Breast epithelium (tissue), 4 donors: ENCODE results near the gene SLC23A3. TPM values are rescaled to one million over a fixed set of nuclear protein-coding genes. Genes with fewer than 3 reads are reported as not detected.

Source experiments
- DNase-seq, 2 donors: peaks; one replicate each; pipeline ENCODE4 v3.0.0-alpha.2; 2019; ENCODE audit warnings: low spot score in 2 of 2
- H3K27ac ChIP-seq, 2 donors: fragments of 200-600 bp; sonication (generic) in 1 of 2; one replicate each; pipeline ENCODE4 v1.5.1; 2016 to 2019; ENCODE audit warnings: mild to moderate bottlenecking in 1 of 2
- H3K27me3 ChIP-seq, 2 donors: fragments of 200-600 bp; sonication (generic) in 1 of 2; one replicate each; pipeline versions ENCODE4 v1.5.1 to v1.6.0; 2017 to 2019; ENCODE audit warnings: control low read depth in 1 of 2, mild to moderate bottlenecking in 1 of 2
- H3K36me3 ChIP-seq: fragments of 200-600 bp; one replicate; pipeline ENCODE4 v1.5.1; 2019
- H3K4me1 ChIP-seq, 2 donors: fragments of 200-600 bp; sonication (generic); one replicate each; pipeline ENCODE4 v1.5.1; 2016 to 2019; ENCODE audit warnings: control low read depth in 1 of 2
- H3K4me3 ChIP-seq, 3 donors: fragments of 200-600 bp; sonication (generic); 1 replicate in 2 of 3; 2 replicates in 1 of 3; pipeline ENCODE4 v1.5.1; 2016 to 2019; ENCODE audit warnings: mild to moderate bottlenecking in 3 of 3, moderate library complexity in 2 of 3
- H3K9me3 ChIP-seq, 2 donors: fragments of 200-600 bp; sonication (generic) in 1 of 2; one replicate each; pipeline ENCODE4 v1.5.1; 2016 to 2019; ENCODE audit warnings: control low read depth in 1 of 2
- CTCF ChIP-seq, 3 donors: fragments of 450-650 bp; IDR thresholded peaks; one replicate each; pipeline ENCODE4 v1.5.1; 2016 to 2017; ENCODE audit warnings: antibody characterized with exemption in 3 of 3, mild to moderate bottlenecking in 3 of 3, moderate library complexity in 3 of 3
- POLR2A ChIP-seq: fragments of 450-650 bp; IDR thresholded peaks from one replicate; pipeline ENCODE4 v1.6.1; 2016; ENCODE audit warnings: antibody characterized with exemption, mild to moderate bottlenecking, moderate library complexity
- POLR2AphosphoS5 ChIP-seq, 3 donors: sonication (generic); formaldehyde crosslinking; IDR thresholded peaks; one replicate each; pipeline ENCODE4 v1.6.1; 2017; ENCODE audit warnings: antibody characterized with exemption in 3 of 3
- intact Hi-C: fragments of 100-400 bp; cut with DNase I; formaldehyde crosslinking; loops from one replicate; pipeline ENCODE4 v1.15.1; 2023; ENCODE audit warnings: low total_unique reads
- total RNA-seq, 3 donors: library from RNA; depleted of rRNA; stranded (reverse); fragments of >200 nt; gene quantifications; one replicate each; pipeline ENCODE4 v1.1.0, GENCODE V29; 2016

SLC23A3 gene
- total RNA-seq, 3 donors from 2014 or later: 0.48 to 3.4 (median 2.0) TPM

DNA sequence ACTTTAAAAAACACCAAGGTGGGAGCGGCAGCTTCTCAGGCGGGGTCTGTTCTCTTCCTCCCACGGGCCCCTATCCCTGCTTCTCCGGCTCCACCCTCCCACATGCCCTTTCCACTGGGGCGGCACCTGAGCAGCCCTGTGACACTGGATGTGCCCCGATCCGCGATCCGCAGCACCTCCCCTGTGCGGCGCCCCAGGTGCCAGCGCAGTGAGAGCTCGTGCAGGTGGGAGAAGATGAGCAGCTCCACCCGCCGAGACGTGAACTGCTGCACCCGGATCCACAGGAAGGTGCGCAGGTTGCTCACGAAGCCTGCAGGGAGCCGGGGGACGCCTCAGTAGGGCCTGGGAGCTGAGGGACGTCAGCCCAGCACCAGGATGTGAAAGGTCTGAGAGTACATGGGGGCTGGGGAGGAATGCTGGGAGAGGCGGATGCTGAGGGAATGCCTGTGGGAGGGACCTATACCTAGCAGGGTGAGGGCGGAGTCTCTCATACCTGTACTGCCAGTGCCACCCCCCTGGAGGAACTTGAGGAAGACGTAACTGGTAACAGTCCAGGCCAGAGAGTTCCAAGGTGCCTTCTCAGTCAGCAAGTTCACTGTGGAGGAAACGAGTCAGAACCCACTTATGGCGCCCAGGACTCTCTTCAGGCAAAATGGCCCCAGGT is 46.2 kb upstream of the SLC23A3 start:
- intact Hi-C loops: no loop called here
- TF ChIP-seq CTCF (IDR thresholded peaks at IDR 0.05) (no peak), POLR2A (no peak), POLR2AphosphoS5 (IDR thresholded peaks at IDR 0.05) (no peak)
- no peaks in the 10 kb centered on the region for H3K9me3 ChIP-seq
- no peak overlapping the region for H3K27ac ChIP-seq
- H3K4me3 ChIP-seq: no peak overlapping the region
- DNase-seq: no peak
- H3K36me3 ChIP-seq: no peaks in the 10 kb centered on the region
- no peaks in the 10 kb centered on the region for H3K27me3 ChIP-seq
- H3K4me1 ChIP-seq: peaks cover 9 to 17% of the 10 kb centered on the region in 2 donors

DNA sequence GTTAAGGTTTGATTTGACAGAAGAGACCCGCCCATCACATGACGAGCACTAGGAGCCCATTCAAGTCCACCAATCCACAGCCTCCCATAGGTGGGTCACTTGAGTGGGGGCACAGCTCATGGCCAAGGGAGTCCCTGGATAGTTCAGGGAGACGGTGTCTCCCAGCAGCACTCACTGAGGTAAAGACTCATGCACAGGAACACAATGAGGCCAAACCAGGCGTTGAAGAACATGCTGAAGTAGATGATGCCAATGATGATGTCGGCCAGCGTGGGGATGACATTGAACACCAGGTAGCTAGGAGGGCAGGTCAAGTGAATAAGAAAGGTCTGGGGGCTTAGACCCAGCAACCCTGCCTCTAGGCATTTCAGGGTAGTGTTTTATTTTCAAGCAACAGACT is 45.0 kb upstream of the SLC23A3 start:
- Histone ChIP-seq H3K27ac (no peak overlapping the region), H3K36me3 (no peaks in the 10 kb centered on the region), H3K27me3 (no peaks in the 10 kb centered on the region), H3K9me3 (no peaks in the 10 kb centered on the region), H3K4me3 (no peak overlapping the region), H3K4me1 (peaks cover 9 to 17% of the 10 kb centered on the region in 2 donors)
- DNase-seq: no peak
- TF ChIP-seq POLR2AphosphoS5 (IDR thresholded peaks at IDR 0.05) (no peak), POLR2A (no peak)
- intact Hi-C loops: no loop called here

DNA sequence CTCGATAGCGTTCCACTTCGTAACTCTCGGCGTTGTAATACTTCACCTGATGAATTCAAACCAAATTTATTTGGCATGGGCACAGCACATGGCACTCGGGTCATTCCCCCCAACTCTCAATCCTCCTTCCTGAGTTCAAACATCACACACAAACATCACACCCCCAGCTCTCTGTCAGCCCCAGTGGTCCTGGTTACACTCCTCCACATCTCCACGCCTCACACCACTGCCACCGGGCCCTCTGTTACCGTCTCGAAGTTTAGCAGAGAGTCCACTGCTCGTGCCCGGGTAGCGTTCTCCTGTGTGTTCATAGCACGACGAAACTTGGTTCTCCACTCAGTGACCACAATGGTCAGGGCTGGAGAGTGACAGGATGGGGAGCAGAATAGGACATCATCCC is 44.3 kb upstream of the SLC23A3 start:
- Histone ChIP-seq H3K4me1 (peaks cover 4 to 12% of the 10 kb centered on the region in 2 donors), H3K27me3 (no peaks in the 10 kb centered on the region), H3K27ac (no peak overlapping the region), H3K36me3 (no peaks in the 10 kb centered on the region), H3K4me3 (no peak overlapping the region), H3K9me3 (no peaks in the 10 kb centered on the region)
- TF ChIP-seq CTCF (IDR thresholded peaks at IDR 0.05): no peak
- TF ChIP-seq POLR2A: no peak
- TF ChIP-seq POLR2AphosphoS5 (IDR thresholded peaks at IDR 0.05): no peak
- intact Hi-C loops: no loop called here
- no peak for DNase-seq

GRCh38 chr2:219213486-219214071 is 43.8 kb upstream of the SLC23A3 start:
- intact Hi-C loops: no loop called here
- Histone ChIP-seq H3K36me3 (no peaks in the 10 kb centered on the region), H3K4me1 (peaks cover 4 to 7% of the 10 kb centered on the region in 2 donors), H3K27ac (peak overlapping the region in 1 of 2 donors; percentile 12), H3K9me3 (no peaks in the 10 kb centered on the region), H3K4me3 (no peak overlapping the region), H3K27me3 (no peaks in the 10 kb centered on the region)
- TF ChIP-seq CTCF (IDR thresholded peaks at IDR 0.05): no peak
- no peak for TF ChIP-seq POLR2AphosphoS5 (IDR thresholded peaks at IDR 0.05)
- no peak for TF ChIP-seq POLR2A
- no peak for DNase-seq

DNA sequence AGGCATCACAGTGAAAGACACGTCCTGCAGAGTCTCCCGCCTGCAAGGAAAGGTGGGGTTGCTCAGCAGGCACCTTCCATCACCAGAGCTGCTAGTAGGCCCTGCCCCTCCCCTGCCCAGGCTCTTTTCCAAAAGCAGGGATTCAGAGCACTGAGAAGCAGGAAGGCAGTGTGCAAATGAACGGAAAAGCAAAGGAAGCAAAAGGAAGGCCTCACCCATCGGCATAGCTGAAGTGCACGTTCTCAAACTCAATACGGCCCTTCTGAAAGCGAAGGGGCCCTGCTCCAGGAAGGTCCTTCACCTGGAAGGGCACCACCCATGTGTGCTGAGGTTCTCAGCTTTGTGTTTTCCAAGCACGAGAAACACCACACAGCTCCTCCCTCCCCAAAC is 43.2 kb upstream of the SLC23A3 start:
- H3K27ac ChIP-seq: no peak overlapping the region
- TF ChIP-seq CTCF (IDR thresholded peaks at IDR 0.05): no peak
- TF ChIP-seq POLR2AphosphoS5 (IDR thresholded peaks at IDR 0.05): no peak
- no peak for TF ChIP-seq POLR2A
- H3K9me3 ChIP-seq: no peaks in the 10 kb centered on the region
- H3K27me3 ChIP-seq: no peaks in the 10 kb centered on the region
- no peaks in the 10 kb centered on the region for H3K36me3 ChIP-seq
- intact Hi-C loops: no loop called here
- peaks cover 2 to 10% of the 10 kb centered on the region in 2 donors for H3K4me1 ChIP-seq
- DNase-seq: no peak
- no peak overlapping the region for H3K4me3 ChIP-seq
